ENCODE measurements around the gene PKP1. TPM values are rescaled to one million over a fixed set of nuclear protein-coding genes. Genes with fewer than 3 reads are reported as not detected.
A peak's percentile ranks its signal among the peaks of the same experiment; 100 is the strongest.

PKP1 gene
- total and polyA plus RNA-seq, 10 donors: 0.04 to 0.10 (median 0.06) TPM; not detected in 7

DNA sequence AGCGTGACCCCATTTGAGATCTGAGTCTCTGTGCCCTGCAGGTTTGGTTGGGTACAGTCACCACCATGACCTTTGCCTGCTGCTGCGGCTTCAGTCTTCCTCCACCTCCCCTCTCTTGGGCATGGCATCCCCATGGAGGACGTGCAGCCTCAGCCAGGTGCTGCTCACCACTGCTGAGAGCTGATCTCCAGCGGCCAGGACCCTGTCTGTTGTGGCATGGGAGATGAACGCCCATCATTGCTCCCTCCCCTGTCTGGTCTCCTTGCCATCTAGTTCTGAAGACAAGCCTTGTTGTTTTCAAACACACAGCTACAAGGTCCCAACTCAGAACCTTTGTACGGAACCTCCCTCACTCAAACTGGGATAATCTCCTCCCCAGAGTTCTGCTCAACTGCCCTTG lies 19.2 kb upstream of the PKP1 start:
- 79 to 88% (median 81%) methylated on average over 6 of the region's 6 CpGs for WGBS, 5 donors
- Histone ChIP-seq H3K9me3 (no peaks in the 10 kb centered on the region), H3K4me1 (peaks cover 0 to 13% (median 0%) of the 10 kb centered on the region in 6 donors), H3K36me3 (no peaks in the 10 kb centered on the region), H3K27ac (no peak overlapping the region), H3K27me3 (replicated peaks in 1 of 7) (peaks cover 0 to 66% (median 19%) of the 10 kb centered on the region in 7 donors), H3K4me3 (no peak overlapping the region)
- DNase-seq: peak; percentile 37
- TF ChIP-seq CTCF (IDR thresholded peaks at IDR 0.05 in 8 of 11, conservative IDR thresholded peaks at IDR 0.05 in 3 of 11) (no peak), POLR2A (IDR thresholded peaks at IDR 0.05) (no peak)
- intact Hi-C loops (cut with DNase I; ENCODE audit: low total_unique reads): no loop called here

GRCh38 chr1:201264554-201264953 lies 18.8 kb upstream of the PKP1 start:
- no peaks in the 10 kb centered on the region for H3K9me3 ChIP-seq
- 77 to 92% (median 86%) methylated on average over 4 of the region's 4 CpGs for WGBS, 5 donors
- TF ChIP-seq POLR2AphosphoS5 (IDR thresholded peaks at IDR 0.05) (no peak), CTCF (IDR thresholded peaks at IDR 0.05 in 8 of 11, conservative IDR thresholded peaks at IDR 0.05 in 3 of 11) (no peak), POLR2A (IDR thresholded peaks at IDR 0.05) (no peak)
- intact Hi-C loops (cut with DNase I; ENCODE audit: low total_unique reads): no loop called here
- no peak overlapping the region for H3K4me3 ChIP-seq
- H3K36me3 ChIP-seq: no peaks in the 10 kb centered on the region
- peak; percentile 25 for DNase-seq
- no peak overlapping the region for H3K27ac ChIP-seq
- H3K27me3 ChIP-seq (replicated peaks in 1 of 7): peaks cover 0 to 64% (median 17%) of the 10 kb centered on the region in 7 donors
- peaks cover 0 to 11% (median 0%) of the 10 kb centered on the region in 6 donors for H3K4me1 ChIP-seq

GRCh38 chr1:201265756-201266155 lies 17.6 kb upstream of the PKP1 start:
- Histone ChIP-seq H3K27ac (no peak overlapping the region), H3K27me3 (replicated peaks in 1 of 7) (peaks cover 0 to 61% (median 5%) of the 10 kb centered on the region in 7 donors), H3K4me3 (no peak overlapping the region), H3K36me3 (no peaks in the 10 kb centered on the region), H3K4me1 (no peaks in the 10 kb centered on the region), H3K9me3 (no peaks in the 10 kb centered on the region)
- intact Hi-C loops (cut with DNase I; ENCODE audit: low total_unique reads): no loop called here
- DNase-seq: no peak
- TF ChIP-seq POLR2A (IDR thresholded peaks at IDR 0.05): no peak
- no peak for TF ChIP-seq CTCF (IDR thresholded peaks at IDR 0.05 in 8 of 11, conservative IDR thresholded peaks at IDR 0.05 in 3 of 11)
- no peak for TF ChIP-seq POLR2AphosphoS5 (IDR thresholded peaks at IDR 0.05)
- WGBS, 5 donors: 69 to 82% (median 75%) methylated on average over 3 of the region's 3 CpGs

DNA sequence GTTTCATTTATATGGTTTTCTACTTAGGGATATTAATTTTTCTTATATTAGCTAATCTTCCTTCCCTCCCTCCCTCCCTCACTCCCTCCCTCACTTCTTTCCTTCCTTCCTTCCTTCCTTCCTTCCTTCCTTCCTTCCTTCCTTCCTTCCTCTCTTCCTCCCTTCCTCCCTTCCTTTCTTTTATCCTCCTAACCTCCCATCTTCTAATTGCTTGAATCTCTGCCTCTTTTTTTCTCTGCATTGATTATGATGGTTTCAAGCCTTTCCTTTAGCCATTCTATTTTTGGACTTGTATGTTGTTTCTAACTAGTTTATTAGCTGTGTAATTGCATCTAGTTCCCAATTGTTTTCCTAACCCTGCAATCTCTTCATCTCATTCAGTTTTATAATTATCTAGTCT lies 17.0 kb upstream of the PKP1 start:
- H3K9me3 ChIP-seq: no peaks in the 10 kb centered on the region
- no peaks in the 10 kb centered on the region for H3K36me3 ChIP-seq
- no peak for TF ChIP-seq POLR2AphosphoS5 (IDR thresholded peaks at IDR 0.05)
- no peak for TF ChIP-seq CTCF (IDR thresholded peaks at IDR 0.05 in 8 of 11, conservative IDR thresholded peaks at IDR 0.05 in 3 of 11)
- TF ChIP-seq POLR2A (IDR thresholded peaks at IDR 0.05): no peak
- intact Hi-C loops (cut with DNase I; ENCODE audit: low total_unique reads): no loop called here
- H3K4me3 ChIP-seq: no peak overlapping the region
- no peak overlapping the region for H3K27ac ChIP-seq
- no peaks in the 10 kb centered on the region for H3K4me1 ChIP-seq
- no peak for DNase-seq
- peaks cover 0 to 61% (median 0%) of the 10 kb centered on the region in 7 donors for H3K27me3 ChIP-seq (replicated peaks in 1 of 7)
